Measurements from ENCODE around the gene PER2. TPM values are rescaled to one million over a fixed set of nuclear protein-coding genes. Genes with fewer than 3 reads are reported as not detected.
A peak's percentile ranks its signal among the peaks of the same experiment; 100 is the strongest.

PER2 gene
- total and polyA plus RNA-seq, 2 of the 13 experiments (the other 11 are each of a cell fraction or from before 2014, with no cell fraction given) = 5.1 to 9.4 TPM

DNA sequence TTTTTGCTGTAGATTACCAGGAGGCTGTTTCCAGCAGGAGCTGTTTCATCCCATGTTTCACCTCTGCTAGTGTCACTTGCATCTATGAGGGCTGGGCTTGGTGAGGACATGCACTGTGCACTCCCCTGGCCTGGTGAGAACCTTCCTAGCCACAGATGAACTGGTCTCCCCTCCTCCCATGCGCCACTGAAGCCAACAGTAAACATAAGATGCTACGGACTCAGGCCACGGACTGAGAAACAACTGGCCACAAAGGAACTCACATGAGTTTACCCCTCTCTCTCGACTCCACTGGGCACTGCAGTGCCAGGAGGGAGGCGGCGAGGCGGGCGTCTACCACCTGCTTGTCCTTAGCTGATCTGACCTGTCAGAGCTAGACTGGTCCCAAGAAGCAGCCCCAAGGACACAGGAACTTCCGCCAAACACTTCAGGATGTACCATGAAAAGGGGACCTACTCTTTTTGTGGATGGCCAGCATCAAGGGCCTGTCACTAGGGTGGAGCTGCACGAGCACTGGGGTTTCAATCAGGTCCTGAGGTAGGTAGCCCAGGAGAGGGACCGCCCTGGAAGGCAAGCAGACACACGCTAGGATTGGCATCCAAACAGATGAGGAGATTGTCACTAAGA lies 25.8 kb downstream of the PER2 start (continued):
- TF ChIP-seq, protein P1, sequence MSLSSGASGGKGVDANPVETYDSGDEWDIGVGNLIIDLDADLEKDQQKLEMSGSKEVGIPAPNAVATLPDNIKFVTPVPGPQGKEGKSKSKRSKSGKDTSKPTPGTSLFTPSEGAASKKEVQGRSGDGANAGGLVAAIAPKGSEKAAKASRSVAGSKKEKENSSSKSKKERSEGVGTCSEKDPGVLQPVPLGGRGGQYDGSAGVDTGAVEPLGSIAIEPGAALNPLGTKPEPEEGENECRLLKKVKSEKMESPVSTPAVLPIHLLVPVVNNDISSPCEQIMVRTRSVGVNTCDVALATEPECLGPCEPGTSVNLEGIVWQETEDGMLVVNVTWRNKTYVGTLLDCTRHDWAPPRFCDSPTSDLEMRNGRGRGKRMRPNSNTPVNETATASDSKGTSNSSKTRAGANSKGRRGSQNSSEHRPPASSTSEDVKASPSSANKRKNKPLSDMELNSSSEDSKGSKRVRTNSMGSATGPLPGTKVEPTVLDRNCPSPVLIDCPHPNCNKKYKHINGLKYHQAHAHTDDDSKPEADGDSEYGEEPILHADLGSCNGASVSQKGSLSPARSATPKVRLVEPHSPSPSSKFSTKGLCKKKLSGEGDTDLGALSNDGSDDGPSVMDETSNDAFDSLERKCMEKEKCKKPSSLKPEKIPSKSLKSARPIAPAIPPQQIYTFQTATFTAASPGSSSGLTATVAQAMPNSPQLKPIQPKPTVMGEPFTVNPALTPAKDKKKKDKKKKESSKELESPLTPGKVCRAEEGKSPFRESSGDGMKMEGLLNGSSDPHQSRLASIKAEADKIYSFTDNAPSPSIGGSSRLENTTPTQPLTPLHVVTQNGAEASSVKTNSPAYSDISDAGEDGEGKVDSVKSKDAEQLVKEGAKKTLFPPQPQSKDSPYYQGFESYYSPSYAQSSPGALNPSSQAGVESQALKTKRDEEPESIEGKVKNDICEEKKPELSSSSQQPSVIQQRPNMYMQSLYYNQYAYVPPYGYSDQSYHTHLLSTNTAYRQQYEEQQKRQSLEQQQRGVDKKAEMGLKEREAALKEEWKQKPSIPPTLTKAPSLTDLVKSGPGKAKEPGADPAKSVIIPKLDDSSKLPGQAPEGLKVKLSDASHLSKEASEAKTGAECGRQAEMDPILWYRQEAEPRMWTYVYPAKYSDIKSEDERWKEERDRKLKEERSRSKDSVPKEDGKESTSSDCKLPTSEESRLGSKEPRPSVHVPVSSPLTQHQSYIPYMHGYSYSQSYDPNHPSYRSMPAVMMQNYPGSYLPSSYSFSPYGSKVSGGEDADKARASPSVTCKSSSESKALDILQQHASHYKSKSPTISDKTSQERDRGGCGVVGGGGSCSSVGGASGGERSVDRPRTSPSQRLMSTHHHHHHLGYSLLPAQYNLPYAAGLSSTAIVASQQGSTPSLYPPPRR (CRISPR knock-in tag; IDR thresholded peaks at IDR 0.05; ENCODE audit: borderline replicate concordance) = no peak
- TF ChIP-seq ZNF264 (CRISPR knock-in tag; IDR thresholded peaks at IDR 0.05) = no peak
- no peak for TF ChIP-seq ZNF670 (CRISPR knock-in tag; IDR thresholded peaks at IDR 0.05; ENCODE audit: borderline replicate concordance)
- no peak for TF ChIP-seq ZNF557 (CRISPR knock-in tag; IDR thresholded peaks at IDR 0.05)
- peak; percentile 50; the same call in 1 of the 2 replicates for TF ChIP-seq ZNF225 (CRISPR knock-in tag; IDR thresholded peaks at IDR 0.05)
- no peak for TF ChIP-seq NFIC (IDR thresholded peaks at IDR 0.05; ENCODE audit: low read length)
- 0 out of 2 replicates have a peak, but pooled peaks have one; percentile 44 for TF ChIP-seq SP4 (CRISPR knock-in tag; IDR thresholded peaks at IDR 0.05)
